ENCODE measurements around the gene CRACR2B. TPM values are rescaled to one million over a fixed set of nuclear protein-coding genes. Genes with fewer than 3 reads are reported as not detected.

The CRACR2B gene
- total RNA-seq, 1 experiment from 2014 or later, result 17.5 TPM

DNA sequence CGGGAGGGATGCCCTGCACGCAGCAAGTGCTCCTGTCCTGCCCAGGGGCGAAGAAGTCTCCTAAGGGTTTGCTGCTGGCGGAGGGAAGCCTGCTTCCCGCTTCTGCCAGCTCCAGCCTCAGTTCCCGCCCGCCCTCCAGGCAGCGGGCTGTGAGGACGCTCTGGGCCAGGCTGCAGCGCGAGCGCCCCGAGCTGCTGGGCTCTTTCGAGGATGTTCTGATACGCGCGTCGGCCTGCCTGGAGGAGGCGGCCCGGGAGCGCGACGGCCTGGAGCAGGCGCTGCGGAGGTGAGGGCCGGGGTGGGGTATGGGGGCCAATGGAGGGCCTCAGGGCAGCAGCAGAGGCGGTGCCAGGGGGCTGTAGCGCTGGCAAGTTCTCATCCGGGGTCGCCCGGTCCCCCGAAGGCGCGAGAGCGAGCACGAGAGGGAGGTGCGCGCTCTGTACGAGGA is 2.2 kb downstream of the CRACR2B start:
- no peak overlapping the region for H3K27ac ChIP-seq
- intact Hi-C loops (cut with micrococcal nuclease; ENCODE audit: unreplicated experiment), result no loop called here
- H2AFZ ChIP-seq, result no peak overlapping the region
- H3F3A ChIP-seq (ENCODE audit: insufficient read depth, low read depth), result peaks cover 19% of the 10 kb centered on the region; the same call in 1 of the 2 replicates
- peak in 1 of 2 experiments; percentile 18 for DNase-seq
- H3K9me3 ChIP-seq (ENCODE audit: insufficient read depth, low read depth), result no peaks in the 10 kb centered on the region
- no peaks in the 10 kb centered on the region for H3K9me2 ChIP-seq (ENCODE audit: insufficient read depth)
- no peaks in the 10 kb centered on the region for H3K27me3 ChIP-seq (ENCODE audit: insufficient read depth, low read depth)
- BruUV-seq (replicated peaks), result no TSS peak
- no peaks in the 10 kb centered on the region for H3K36me3 ChIP-seq (ENCODE audit: low read depth)
- H3K4me1 ChIP-seq (replicated peaks; ENCODE audit: insufficient read depth), result peaks cover 37% of the 10 kb centered on the region
- TF ChIP-seq, protein P1, sequence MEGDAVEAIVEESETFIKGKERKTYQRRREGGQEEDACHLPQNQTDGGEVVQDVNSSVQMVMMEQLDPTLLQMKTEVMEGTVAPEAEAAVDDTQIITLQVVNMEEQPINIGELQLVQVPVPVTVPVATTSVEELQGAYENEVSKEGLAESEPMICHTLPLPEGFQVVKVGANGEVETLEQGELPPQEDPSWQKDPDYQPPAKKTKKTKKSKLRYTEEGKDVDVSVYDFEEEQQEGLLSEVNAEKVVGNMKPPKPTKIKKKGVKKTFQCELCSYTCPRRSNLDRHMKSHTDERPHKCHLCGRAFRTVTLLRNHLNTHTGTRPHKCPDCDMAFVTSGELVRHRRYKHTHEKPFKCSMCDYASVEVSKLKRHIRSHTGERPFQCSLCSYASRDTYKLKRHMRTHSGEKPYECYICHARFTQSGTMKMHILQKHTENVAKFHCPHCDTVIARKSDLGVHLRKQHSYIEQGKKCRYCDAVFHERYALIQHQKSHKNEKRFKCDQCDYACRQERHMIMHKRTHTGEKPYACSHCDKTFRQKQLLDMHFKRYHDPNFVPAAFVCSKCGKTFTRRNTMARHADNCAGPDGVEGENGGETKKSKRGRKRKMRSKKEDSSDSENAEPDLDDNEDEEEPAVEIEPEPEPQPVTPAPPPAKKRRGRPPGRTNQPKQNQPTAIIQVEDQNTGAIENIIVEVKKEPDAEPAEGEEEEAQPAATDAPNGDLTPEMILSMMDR (conservative IDR thresholded peaks at IDR 0.05), result no peak
- no peak for TF ChIP-seq EZH2 (IDR thresholded peaks at IDR 0.05; ENCODE audit: low read depth)
- no peaks in the 10 kb centered on the region for H4K20me1 ChIP-seq (ENCODE audit: insufficient read depth)
- peaks cover 12% of the 10 kb centered on the region for H3K79me2 ChIP-seq (ENCODE audit: low read depth)
- no peak overlapping the region for H3K4me3 ChIP-seq
- ChIA-PET POLR2A (ENCODE audit: unreplicated experiment) (no interaction called here), CTCF (no interaction called here)
- H3K4me2 ChIP-seq, result no peak overlapping the region

DNA sequence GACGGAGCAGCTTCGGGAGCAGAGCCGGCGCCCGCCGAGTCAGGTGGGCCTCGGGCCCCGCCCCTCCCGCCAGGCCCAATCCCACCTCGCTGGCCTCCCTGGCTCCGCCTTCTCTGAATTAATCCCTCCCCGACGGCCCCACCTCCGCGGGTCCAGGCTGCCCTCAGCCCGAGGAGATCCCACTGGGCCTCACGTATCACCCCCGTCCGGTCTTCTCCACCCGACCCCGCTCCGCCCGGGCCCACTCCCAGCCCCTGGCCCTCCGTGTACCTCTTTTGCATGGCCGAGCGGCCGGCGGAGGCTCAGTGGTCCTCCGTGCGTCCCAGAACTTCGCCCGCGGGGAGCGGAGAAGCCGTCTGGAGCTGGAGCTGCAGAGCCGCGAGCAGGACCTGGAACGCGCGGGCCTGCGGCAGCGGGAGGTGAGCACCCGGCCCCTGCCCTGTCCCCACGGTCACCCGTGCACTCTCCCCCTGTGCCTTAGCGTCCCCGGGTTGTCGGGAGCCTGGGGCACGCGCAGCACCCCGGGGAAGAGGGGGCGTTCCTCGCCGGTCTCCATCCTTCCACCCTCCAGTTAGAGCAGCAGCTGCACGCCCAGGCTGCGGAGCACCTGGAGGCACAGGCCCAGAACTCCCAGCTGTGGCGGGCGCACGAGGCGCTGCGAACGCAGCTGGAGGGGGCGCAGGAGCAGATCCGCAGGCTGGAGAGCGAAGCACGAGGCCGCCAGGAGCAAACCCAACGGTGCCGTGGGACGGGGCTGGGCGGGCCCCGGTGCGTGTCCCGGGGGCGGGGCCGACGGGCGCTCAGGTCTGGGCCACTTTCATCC is 2.8 kb downstream of the CRACR2B start:
- no peaks in the 10 kb centered on the region for H3K9me2 ChIP-seq (ENCODE audit: insufficient read depth)
- TF ChIP-seq, protein P1 (conservative IDR thresholded peaks at IDR 0.05), result no peak
- TF ChIP-seq EZH2 (IDR thresholded peaks at IDR 0.05; ENCODE audit: low read depth), result no peak
- H3K4me3 ChIP-seq, result no peak overlapping the region
- no peaks in the 10 kb centered on the region for H4K20me1 ChIP-seq (ENCODE audit: insufficient read depth)
- H3K79me2 ChIP-seq (ENCODE audit: low read depth), result peaks cover 12% of the 10 kb centered on the region
- no TSS peak for BruUV-seq (replicated peaks)
- no peaks in the 10 kb centered on the region for H3K36me3 ChIP-seq (ENCODE audit: low read depth)
- H3K4me2 ChIP-seq, result no peak overlapping the region
- no peaks in the 10 kb centered on the region for H3K9me3 ChIP-seq (ENCODE audit: insufficient read depth, low read depth)
- no peak for DNase-seq
- H3F3A ChIP-seq (ENCODE audit: insufficient read depth, low read depth), result peaks cover 21% of the 10 kb centered on the region; the same call in 1 of the 2 replicates
- H3K4me1 ChIP-seq (replicated peaks; ENCODE audit: insufficient read depth), result peaks cover 35% of the 10 kb centered on the region
- ChIA-PET CTCF (no interaction called here), POLR2A (ENCODE audit: unreplicated experiment) (no interaction called here)
- H3K27me3 ChIP-seq (ENCODE audit: insufficient read depth, low read depth), result no peaks in the 10 kb centered on the region
- H3K27ac ChIP-seq, result no peak overlapping the region
- H2AFZ ChIP-seq, result no peak overlapping the region
- intact Hi-C loops (cut with micrococcal nuclease; ENCODE audit: unreplicated experiment), result no loop called here

DNA sequence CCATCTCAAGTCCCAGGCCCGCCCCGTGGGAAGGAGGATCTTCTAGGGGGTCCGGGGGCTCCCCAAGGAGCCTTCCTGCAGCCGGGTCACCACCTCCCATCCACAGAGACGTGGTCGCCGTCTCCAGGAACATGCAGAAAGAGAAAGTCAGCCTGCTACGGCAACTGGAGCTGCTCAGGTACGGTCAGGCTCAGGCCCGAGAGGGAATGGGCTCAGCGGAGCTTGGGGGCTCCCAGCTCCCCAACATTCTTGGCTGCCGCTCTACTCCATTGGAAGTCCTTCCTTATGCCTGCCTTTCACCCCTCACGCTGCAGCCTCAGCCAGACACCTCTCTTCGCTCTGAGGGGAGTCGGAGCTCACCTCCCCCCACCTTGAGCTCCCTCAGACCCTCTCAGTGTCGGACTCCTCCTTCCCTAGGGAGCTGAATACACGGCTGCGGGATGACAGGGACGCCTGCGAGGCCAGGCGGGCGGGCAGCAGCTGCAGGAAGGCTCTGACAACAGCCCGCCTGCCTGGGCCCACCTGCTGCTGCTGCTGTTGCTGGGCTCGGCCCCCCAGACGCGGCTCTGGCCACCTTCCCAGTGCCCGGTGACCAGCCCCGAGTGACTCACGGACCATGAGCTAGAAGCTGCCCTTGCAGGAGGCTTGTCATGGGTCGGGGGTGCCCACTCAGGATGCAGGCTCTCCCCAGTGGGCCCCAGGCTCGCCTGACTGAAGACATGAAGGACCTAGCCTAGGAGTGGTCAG is 3.6 kb downstream of the CRACR2B start:
- no peaks in the 10 kb centered on the region for H3K36me3 ChIP-seq (ENCODE audit: low read depth)
- no peaks in the 10 kb centered on the region for H3K9me3 ChIP-seq (ENCODE audit: insufficient read depth, low read depth)
- no peak overlapping the region for H2AFZ ChIP-seq
- no peak overlapping the region for H3K4me3 ChIP-seq
- DNase-seq, result peak in 1 of 2 experiments; percentile 4
- no peak for TF ChIP-seq EZH2 (IDR thresholded peaks at IDR 0.05; ENCODE audit: low read depth)
- TF ChIP-seq, protein P1 (conservative IDR thresholded peaks at IDR 0.05), result no peak
- H3K4me1 ChIP-seq (replicated peaks; ENCODE audit: insufficient read depth), result peaks cover 28% of the 10 kb centered on the region
- no peaks in the 10 kb centered on the region for H4K20me1 ChIP-seq (ENCODE audit: insufficient read depth)
- ChIA-PET POLR2A (ENCODE audit: unreplicated experiment) (interaction anchor here (0.6 kb wide), 1 partner anchor 18 kb away, joined by 7 read pairs; no protein-coding TSS in a partner anchor), CTCF (no interaction called here)
- BruUV-seq (replicated peaks), result no TSS peak
- H3K27me3 ChIP-seq (ENCODE audit: insufficient read depth, low read depth), result no peaks in the 10 kb centered on the region
- H3K9me2 ChIP-seq (ENCODE audit: insufficient read depth), result no peaks in the 10 kb centered on the region
- intact Hi-C loops (cut with micrococcal nuclease; ENCODE audit: unreplicated experiment), result no loop called here
- peaks cover 12% of the 10 kb centered on the region for H3K79me2 ChIP-seq (ENCODE audit: low read depth)
- H3K27ac ChIP-seq, result no peak overlapping the region
- peak overlapping the region; percentile 96 for H3K4me2 ChIP-seq
- peaks cover 21% of the 10 kb centered on the region; the same call in 1 of the 2 replicates for H3F3A ChIP-seq (ENCODE audit: insufficient read depth, low read depth)
